C4-2B (cell line): ENCODE results near the gene MACROD1.

ENCODE experiments used
- H3K27ac ChIP-seq: fragments of 450-650 bp; 2 replicates; pipeline ENCODE4 v1.5.1; 2017
- CTCF ChIP-seq: fragments of 450-650 bp; conservative IDR thresholded peaks from 2 replicates; pipeline ENCODE4 v1.5.1; 2017; ENCODE audit warnings: mild to moderate bottlenecking
- ZFX ChIP-seq: fragments of 450-650 bp; IDR thresholded peaks from 2 replicates; pipeline ENCODE4 v1.6.1; 2017

The MACROD1 gene

GRCh38 chr11:64022125-64022784, 143.7 kb downstream of the MACROD1 start:
- no peak overlapping the region for H3K27ac ChIP-seq
- TF ChIP-seq CTCF (no peak), ZFX (no peak)

- no peak overlapping the region for H3K27ac ChIP-seq
- TF ChIP-seq ZFX (no peak), CTCF (no peak)
Measured at GRCh38 chr11:64021757-64022093, 144.2 kb downstream of the MACROD1 start.

GRCh38 chr11:64020976-64021756, 144.7 kb downstream of the MACROD1 start:
- H3K27ac ChIP-seq: no peak overlapping the region
- TF ChIP-seq ZFX: no peak

GRCh38 chr11:64019106-64020037, 146.5 kb downstream of the MACROD1 start:
- no peak for TF ChIP-seq CTCF
- TF ChIP-seq ZFX: no peak
- no peak overlapping the region for H3K27ac ChIP-seq

- no peak overlapping the region for H3K27ac ChIP-seq
- TF ChIP-seq ZFX: no peak
- no peak for TF ChIP-seq CTCF
Measured at GRCh38 chr11:64018310-64018709, 147.6 kb downstream of the MACROD1 start.

- no peak overlapping the region for H3K27ac ChIP-seq
- TF ChIP-seq ZFX (no peak), CTCF (no peak)
Measured at GRCh38 chr11:64017945-64018224, 148.0 kb downstream of the MACROD1 start.

- no peak overlapping the region for H3K27ac ChIP-seq
- TF ChIP-seq ZFX: no peak
- TF ChIP-seq CTCF: no peak
Measured at GRCh38 chr11:64015935-64016845, 149.7 kb downstream of the MACROD1 start.
